Body of pancreas (tissue), 4 donors: ENCODE data around the gene DMRT2.

Experiments
- CTCF ChIP-seq, 7 experiments: fragments of 450-650 bp in 4 of 7; fragments of 200-600 bp in 3 of 7; sonication (generic) in 3 of 7; IDR thresholded peaks; one replicate each; pipeline ENCODE4 v1.5.1; 2016 to 2019; ENCODE audit warnings: antibody characterized with exemption in 7 of 7
- POLR2A ChIP-seq, 3 donors: fragments of 450-650 bp; IDR thresholded peaks; one replicate each; pipeline ENCODE4 v1.6.1; 2016; ENCODE audit warnings: antibody characterized with exemption in 3 of 3, mild to moderate bottlenecking in 2 of 3

GRCh38 chr9:1018121-1018520, 32.0 kb upstream of the DMRT2 start:
- TF ChIP-seq CTCF (IDR thresholded peaks at IDR 0.05), result peak in 6 of 7 experiments; percentile 11 to 42 (median 29)
- TF ChIP-seq POLR2A (IDR thresholded peaks at IDR 0.05), result no peak
